ENCODE measurements around the gene ADISSP. TPM values are rescaled to one million over a fixed set of nuclear protein-coding genes. Genes with fewer than 3 reads are reported as not detected.

The ADISSP gene
- total and polyA plus RNA-seq, 2 of the 8 experiments (the other 6 are each of a cell fraction or from before 2014, with no cell fraction given): 111 to 141 TPM

GRCh38 chr20:3711484-3711941, 56.0 kb downstream of the ADISSP start (continued):
- TF ChIP-seq CHD7 (IDR thresholded peaks at IDR 0.05; ENCODE audit: insufficient replicate concordance, low read length) (no peak), SP1 (IDR thresholded peaks at IDR 0.05; ENCODE audit: low read depth, low read length) (no peak), CTBP2 (IDR thresholded peaks at IDR 0.05; ENCODE audit: borderline replicate concordance, insufficient read depth, insufficient read length, low read length) (no peak), CREB1 (IDR thresholded peaks at IDR 0.05) (no peak), SIRT6 (IDR thresholded peaks at IDR 0.05; ENCODE audit: low read length) (no peak), SIX5 (IDR thresholded peaks at IDR 0.05; ENCODE audit: low read depth, low read length) (no peak)
